T1000 (cell line): ENCODE data around the gene COG1.
A peak's percentile ranks its signal among the peaks of the same experiment; 100 is the strongest.

ENCODE experiments used
- DNase-seq: peaks from one replicate; lab custom pipeline; 2025; ENCODE audit warnings: mixed read lengths; lab: John Stamatoyannopoulos, UW

The COG1 gene

GRCh38 chr17:73168667-73169066, 24.2 kb upstream of the COG1 start:
- DNase-seq = no peak

GRCh38 chr17:73170324-73170723, 22.5 kb upstream of the COG1 start:
- DNase-seq = no peak

- no peak for DNase-seq
Measured at GRCh38 chr17:73172252-73172651, 20.6 kb upstream of the COG1 start.

GRCh38 chr17:73174126-73174525, 18.7 kb upstream of the COG1 start:
- DNase-seq = no peak

- no peak for DNase-seq
Measured at GRCh38 chr17:73175962-73176565, 16.8 kb upstream of the COG1 start.

- DNase-seq = no peak
Measured at GRCh38 chr17:73179387-73179786, 13.5 kb upstream of the COG1 start.

- DNase-seq = no peak
Measured at GRCh38 chr17:73179878-73180277, 13.0 kb upstream of the COG1 start.

GRCh38 chr17:73182616-73183310, 10.1 kb upstream of the COG1 start:
- no peak for DNase-seq

- no peak for DNase-seq
Measured at GRCh38 chr17:73184136-73184993, 8.5 kb upstream of the COG1 start.

GRCh38 chr17:73186283-73187050, 6.4 kb upstream of the COG1 start:
- DNase-seq = no peak

- DNase-seq = no peak
Measured at GRCh38 chr17:73187203-73187769, 5.6 kb upstream of the COG1 start.

GRCh38 chr17:73188011-73188410, 4.8 kb upstream of the COG1 start:
- no peak for DNase-seq

GRCh38 chr17:73189417-73190099, 3.3 kb upstream of the COG1 start:
- no peak for DNase-seq

- DNase-seq = peak; percentile 27
Measured at GRCh38 chr17:73191443-73192205, 1.2 kb upstream of the COG1 start.

- peak; percentile 59 for DNase-seq
Measured at GRCh38 chr17:73192206-73192893, 505 bp upstream of the COG1 start.

GRCh38 chr17:73194514-73195222, 1.8 kb downstream of the COG1 start:
- no peak for DNase-seq

GRCh38 chr17:73196500-73196899, 3.6 kb downstream of the COG1 start:
- DNase-seq = no peak

GRCh38 chr17:73197161-73197560, 4.3 kb downstream of the COG1 start:
- DNase-seq = no peak
